Renal cortex interstitium (tissue), 11 donors: Measurements from ENCODE around the gene SYNGR3. TPM values are rescaled to one million over a fixed set of nuclear protein-coding genes. Genes with fewer than 3 reads are reported as not detected.

Experiments used
- DNase-seq, 11 donors: peaks; one replicate each; pipeline ENCODE4 v3.0.0-alpha.2; 2013; ENCODE audit warnings: low read depth in 9 of 11, low spot score in 4 of 11; ENCODE audit errors: extremely low read depth in 1 of 11
- polyA plus RNA-seq, 3 donors: library from polyadenylated mRNA; unstranded; fragments of 120-200 nt; gene quantifications; one replicate each; pipeline ENCODE4 v1.2.1, GENCODE V29; 2013; ENCODE audit not compliant: insufficient read length in 3 of 3

Gene SYNGR3
- polyA plus RNA-seq, 3 donors = 1.6 to 2.6 (median 1.9) TPM

GRCh38 chr16:1973461-1974156 lies 16.2 kb upstream of the SYNGR3 start:
- no peak for DNase-seq

DNA sequence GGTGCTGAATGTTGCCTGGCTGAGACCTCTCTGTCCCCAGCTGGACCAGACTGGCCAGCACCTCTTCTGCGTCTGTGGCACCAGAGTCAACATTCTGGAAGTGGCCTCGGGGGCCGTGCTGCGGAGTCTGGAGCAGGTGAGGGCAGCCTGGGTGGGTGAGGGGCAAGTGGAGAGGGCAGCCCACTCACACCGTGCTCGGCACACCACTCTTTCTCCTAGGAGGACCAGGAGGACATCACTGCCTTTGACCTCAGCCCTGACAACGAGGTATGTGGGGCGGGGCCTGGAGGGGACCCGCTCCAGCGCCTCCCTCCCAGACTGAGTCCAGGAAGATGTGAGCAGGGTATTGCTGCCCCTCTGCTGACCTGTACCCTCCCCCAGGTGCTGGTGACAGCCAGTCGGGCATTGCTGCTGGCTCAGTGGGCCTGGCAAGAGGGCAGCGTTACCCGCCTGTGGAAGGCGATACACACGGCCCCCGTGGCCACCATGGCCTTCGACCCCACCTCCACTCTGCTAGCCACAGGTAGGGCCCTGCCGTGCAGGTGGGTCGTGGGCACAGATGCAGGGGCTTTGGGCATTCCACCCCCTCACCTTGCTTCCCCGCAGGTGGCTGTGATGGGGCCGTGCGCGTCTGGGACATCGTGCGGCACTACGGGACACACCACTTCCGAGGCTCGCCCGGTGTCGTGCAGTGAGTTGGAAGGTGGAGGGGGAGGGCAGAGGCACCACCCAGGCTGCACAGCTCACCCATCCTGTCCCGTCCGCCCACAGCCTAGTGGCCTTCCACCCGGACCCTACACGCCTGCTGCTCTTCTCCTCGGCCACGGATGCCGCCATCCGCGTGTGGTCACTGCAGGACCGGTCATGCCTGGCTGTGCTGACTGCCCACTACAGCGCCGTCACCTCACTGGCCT lies 15.4 kb upstream of the SYNGR3 start:
- no peak for DNase-seq

GRCh38 chr16:1975432-1976215 lies 14.1 kb upstream of the SYNGR3 start:
- DNase-seq = no peak

DNA sequence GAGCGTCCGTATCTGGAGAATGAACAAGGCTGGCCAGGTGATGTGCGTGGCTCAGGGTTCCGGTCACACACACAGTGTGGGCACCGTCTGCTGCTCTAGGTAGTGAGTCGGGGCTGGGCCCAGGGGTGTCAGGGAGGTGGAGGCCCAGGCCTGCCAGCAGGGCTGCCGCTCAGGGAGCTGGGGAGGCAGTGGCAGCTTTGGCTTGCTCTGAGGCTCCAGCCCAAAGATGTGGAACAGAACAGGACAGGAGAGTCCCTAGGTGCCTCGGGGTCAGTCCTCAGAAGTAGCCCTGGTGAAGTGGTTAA lies 13.6 kb upstream of the SYNGR3 start:
- no peak for DNase-seq

DNA sequence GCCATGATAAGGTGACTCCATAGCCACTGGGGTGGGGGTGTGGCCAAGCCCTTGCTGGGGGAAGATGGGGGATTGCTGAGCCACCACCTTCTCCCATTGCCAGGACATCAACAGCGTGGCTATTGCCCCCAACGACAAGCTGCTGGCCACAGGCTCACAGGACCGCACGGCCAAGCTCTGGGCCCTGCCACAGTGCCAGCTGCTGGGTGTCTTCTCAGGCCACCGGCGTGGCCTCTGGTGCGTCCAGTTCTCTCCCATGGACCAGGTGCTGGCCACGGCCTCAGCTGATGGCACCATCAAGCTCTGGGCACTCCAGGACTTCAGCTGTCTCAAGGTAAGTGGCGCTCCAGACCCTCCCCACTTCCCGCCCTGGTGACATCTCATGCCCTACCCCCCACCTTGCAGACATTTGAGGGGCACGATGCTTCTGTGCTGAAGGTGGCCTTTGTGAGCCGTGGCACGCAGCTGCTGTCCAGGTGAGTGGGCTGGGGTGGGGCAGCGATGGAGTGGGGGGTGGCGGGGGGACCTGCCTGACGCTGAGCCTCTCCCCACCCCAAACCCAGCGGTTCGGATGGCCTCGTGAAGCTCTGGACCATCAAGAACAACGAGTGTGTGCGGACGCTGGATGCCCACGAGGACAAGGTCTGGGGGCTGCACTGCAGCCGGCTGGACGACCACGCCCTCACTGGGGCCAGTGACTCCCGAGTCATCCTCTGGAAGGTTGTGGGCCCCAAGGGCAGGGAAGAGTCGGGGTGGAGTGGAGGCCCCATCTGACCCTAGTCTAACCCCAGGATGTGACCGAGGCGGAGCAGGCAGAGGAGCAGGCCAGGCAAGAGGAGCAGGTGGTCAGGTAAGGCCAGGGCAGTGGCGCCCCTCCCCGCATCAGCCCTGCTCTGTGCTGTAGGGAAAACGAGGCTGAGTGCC lies 12.6 kb upstream of the SYNGR3 start:
- no peak for DNase-seq

DNA sequence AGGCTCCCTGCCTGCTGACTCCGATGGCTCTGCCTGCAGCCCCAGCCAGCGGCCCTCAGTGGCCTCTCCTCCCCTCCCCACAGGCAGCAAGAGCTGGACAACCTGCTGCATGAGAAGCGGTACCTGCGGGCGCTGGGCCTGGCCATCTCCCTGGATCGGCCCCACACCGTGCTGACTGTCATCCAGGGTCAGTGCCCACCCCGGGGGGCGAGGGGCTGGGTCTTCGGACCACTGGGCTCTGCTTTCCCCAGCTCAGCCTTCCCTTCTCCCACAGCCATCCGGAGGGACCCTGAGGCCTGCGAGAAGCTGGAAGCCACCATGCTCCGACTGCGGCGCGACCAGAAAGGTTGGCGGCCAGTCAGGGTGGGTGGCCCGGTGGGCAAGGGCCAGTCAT lies 11.9 kb upstream of the SYNGR3 start:
- no peak for DNase-seq

DNA sequence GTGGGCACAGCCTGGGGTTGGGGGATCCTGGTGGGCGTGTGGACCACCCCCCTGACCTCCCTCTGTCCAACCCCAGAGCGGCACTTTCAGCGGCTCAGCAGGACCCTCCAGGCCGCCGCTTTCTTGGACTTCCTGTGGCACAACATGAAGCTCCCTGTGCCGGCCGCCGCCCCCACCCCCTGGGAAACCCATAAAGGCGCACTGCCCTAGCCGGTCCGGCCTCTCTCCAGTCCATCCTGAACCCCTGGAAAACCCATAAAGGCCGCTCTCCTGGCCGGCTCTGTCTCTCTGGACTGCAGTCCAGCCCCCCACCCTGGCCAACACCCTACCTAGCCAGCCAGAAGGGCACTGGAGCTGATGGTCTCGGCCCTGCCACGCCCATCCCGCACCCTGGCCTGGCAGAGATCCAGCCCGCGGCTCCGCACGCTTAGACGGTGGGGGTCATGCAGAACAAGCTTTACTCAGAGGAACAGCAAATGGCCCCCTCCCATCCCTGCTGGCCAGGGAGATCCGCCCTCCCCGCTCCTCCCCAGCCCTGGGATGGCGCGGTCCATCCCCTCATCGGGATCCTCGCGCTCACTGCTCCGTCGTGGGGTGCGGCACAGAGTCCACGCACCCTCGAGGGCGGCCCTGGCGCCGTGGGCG lies 11.2 kb upstream of the SYNGR3 start:
- no peak for DNase-seq

- no peak for DNase-seq
These were observed 10.3 kb upstream of the SYNGR3 start for GRCh38 chr16:1979271-1980029.

DNA sequence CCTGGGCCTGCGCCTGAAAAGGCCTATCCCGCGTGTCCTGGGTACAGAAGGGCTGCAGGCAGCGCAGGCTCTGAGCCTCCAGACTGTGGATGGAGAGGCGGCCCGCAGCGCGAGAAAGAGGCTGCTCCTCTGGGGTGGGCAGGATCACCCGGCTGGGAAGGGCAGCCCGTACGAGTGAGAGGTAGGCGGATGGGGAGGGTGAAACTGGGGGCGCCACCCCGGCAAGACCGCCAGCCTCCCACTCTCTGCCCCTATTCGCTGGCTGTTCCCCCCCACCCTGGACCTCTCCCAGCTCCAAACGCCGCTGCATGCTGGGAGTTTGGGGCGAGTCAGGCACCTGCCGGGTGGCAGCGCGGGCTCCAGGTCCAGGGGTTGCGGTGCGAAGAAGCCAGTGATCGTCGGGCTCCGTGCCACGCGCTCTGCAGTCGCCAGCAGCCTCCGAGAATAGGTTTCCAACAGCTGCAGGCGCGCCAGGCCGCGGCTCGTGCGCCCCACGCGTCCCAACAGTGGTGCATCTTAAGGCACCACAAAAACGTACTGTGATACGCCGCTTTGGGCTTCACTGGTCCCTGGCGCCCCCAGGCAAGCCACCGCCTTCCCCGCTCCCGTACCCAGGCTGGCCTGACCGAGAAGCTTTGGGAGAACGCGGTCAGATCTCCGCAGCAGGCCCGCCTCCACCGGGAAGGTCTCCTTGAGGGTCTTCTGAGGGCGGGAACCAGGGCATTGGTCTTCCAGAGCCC lies 9.6 kb upstream of the SYNGR3 start:
- DNase-seq = no peak

- no peak for DNase-seq
These were observed 9.0 kb upstream of the SYNGR3 start for GRCh38 chr16:1980770-1981087.

DNA sequence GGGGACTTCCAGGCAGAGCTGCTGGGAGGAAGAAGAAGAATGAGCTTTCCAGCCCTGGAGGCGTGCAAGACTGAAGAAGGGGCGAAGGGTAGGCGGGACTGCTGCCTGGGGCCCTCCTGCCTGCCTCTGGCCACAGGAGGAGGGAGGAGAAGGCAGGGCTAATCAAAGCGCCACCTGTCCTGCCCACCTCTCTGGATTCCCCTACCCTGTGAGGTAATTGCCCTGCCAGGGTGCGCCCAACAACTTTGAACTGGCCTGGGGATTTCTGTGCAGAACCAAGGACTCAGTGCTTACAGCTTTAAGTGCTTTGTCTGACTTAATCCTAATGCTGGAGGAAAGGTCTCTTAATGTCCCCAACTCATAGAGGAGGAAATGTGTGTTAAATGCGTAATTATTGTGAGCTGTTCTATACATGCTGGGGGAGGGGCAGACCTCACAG lies 8.4 kb upstream of the SYNGR3 start, which contains the start of gene NOXO1:
TSS of gene NOXO1 (minus strand) at position 72 of the 439 bp plus-strand sequence. CDS start 290 bp downstream, outside the sequence.
- DNase-seq = no peak

DNA sequence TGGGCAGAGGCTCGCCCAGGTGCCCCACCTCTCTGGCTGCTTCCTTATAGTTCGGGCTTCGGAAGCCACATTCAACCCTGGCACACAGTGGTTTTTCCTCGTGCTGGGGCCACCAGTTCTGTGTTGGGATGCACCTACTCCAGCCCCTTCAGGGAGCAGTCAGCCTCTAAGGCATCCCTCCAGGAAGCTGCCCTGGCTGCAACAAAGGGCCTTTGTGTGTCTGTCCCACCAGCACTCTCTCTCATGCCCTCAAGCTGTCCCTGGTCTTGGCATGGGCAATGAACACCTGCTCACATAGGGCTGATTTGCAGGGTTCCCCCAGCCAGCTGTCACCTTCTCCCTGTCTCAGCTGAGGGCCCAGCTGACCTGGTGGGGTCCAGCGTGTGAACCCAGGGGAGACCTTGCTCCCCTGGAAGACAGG lies 7.7 kb upstream of the SYNGR3 start:
- no peak for DNase-seq

DNA sequence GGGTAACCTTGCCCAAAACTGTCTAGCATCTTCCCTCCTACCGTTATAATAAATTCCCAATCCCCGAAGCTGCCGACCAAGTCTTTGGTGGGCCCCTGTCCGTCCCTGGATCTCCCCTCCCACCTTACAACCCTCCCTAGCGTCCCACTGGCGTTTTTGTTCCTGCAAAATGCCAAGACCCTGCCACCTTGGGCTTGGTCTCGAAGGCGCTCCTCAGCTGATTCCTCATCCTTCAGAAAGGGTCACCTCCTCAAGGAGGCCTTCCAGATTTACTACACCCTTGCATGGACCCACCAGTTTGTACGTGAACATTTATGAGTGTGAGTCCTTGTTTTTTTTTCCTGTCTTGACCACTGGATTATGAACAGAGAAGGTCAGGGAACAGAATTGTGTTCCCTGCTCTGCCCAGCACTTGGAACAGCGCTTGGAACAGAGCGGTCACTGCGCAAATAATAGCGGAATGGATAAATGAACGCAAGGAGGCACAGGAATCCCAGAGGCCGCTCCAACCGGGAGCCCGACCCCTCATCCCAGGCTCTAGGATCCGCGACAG lies 6.7 kb upstream of the SYNGR3 start:
- no peak for DNase-seq

- peak in 10 of 11 donors; percentile 72 to 91 (median 88) for DNase-seq
These were observed 6.0 kb upstream of the SYNGR3 start, which contains the start of gene GFER for GRCh38 chr16:1983544-1984346. GFER (plus strand) TSS chr16:1984193; CDS start chr16:1984219, 26 bp downstream.

- no peak for DNase-seq
These were observed 5.2 kb upstream of the SYNGR3 start for GRCh38 chr16:1984347-1985225.
